Measurements from ENCODE around the gene CD209.
"Not testable (repeated sequence)": the region's sequence is repeated elsewhere in the genome, so short reads cannot be mapped to it uniquely, and the experiment has no call there.

Gene CD209

DNA sequence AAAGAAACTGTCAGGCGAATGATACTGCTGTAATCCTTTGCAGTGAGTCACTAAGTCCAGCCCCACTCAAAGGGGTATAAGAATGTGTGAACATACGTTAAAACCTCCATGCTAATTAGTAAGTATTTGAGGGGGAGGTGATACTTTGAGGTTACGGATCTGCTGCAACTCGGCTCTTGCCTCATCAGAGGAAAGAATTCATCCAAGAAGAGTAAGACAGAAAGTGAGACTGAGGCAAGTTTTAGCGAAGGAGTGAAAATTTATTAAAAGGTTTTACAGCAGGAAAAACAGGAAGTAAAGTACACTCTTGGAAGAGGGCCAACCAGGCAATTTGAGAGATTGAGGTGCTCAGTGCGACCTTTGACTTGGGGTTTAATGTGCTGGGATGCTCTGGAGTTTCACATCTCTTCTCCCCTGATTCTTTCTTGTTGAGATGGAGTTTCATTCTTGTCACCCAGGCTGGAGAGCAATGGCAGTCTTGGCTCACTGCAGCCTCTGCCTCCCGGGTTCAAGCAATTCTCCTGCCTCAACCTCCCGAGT, 25.5 kb upstream of the CD209 start:
- TF ChIP-seq, protein P1, sequence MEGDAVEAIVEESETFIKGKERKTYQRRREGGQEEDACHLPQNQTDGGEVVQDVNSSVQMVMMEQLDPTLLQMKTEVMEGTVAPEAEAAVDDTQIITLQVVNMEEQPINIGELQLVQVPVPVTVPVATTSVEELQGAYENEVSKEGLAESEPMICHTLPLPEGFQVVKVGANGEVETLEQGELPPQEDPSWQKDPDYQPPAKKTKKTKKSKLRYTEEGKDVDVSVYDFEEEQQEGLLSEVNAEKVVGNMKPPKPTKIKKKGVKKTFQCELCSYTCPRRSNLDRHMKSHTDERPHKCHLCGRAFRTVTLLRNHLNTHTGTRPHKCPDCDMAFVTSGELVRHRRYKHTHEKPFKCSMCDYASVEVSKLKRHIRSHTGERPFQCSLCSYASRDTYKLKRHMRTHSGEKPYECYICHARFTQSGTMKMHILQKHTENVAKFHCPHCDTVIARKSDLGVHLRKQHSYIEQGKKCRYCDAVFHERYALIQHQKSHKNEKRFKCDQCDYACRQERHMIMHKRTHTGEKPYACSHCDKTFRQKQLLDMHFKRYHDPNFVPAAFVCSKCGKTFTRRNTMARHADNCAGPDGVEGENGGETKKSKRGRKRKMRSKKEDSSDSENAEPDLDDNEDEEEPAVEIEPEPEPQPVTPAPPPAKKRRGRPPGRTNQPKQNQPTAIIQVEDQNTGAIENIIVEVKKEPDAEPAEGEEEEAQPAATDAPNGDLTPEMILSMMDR (conservative IDR thresholded peaks at IDR 0.05; ENCODE audit: low read depth): no peak
- no peak overlapping the region for H3K27ac ChIP-seq
- ChIA-PET POLR2A (ENCODE audit: low non-redundant PET) (no interaction called here), CTCF (no interaction called here)
- peak; percentile 55 for DNase-seq (ENCODE audit: low spot score)

DNA sequence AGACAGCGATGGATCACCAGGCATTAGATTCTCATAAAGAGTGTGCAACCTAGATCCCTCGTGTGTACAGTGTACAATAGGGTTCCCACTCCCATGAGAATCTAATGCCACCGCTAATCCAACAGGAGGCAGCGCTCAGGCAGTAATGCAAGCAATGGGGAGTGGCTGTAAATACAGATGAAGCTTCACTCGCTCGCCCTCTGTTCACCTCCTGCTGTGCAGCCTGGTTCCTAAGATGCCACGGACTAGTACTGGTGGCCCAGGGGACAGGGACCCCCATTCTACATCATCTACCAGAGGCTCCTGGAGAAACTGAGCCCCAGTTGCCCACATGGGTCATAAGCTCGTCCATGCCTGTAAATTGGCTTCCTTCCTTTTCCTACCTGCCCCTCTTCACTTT, 23.7 kb upstream of the CD209 start:
- POLR2A ChIA-PET (ENCODE audit: low non-redundant PET): no interaction called here
- no peak overlapping the region for H3K27ac ChIP-seq
- CTCF ChIA-PET: interaction anchor here (1.8 kb wide), 1 partner anchor 29 kb away, joined by 6 read pairs; no protein-coding TSS in a partner anchor
- DNase-seq (ENCODE audit: low spot score): no peak
- TF ChIP-seq, protein P1 (conservative IDR thresholded peaks at IDR 0.05; ENCODE audit: low read depth): no peak

DNA sequence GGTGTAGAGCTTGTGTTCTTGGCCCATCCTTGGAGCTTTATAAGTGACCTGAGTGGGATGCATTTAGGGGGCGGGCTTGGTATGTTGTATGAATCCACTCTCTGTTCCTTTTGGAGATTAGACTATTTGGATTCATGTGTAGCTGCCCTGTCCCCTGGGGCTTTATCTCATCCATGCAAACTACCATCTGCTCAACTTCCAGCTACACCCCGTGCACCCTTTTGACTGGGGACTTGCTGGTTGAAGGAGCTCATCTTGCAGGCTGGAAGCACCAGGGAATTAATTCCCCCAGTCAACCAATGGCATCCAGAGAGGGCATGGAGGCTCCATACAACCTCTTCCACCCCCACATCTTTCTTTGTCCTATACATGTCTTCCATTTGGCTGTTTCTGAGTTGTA, 21.8 kb upstream of the CD209 start:
- no peak overlapping the region for H3K27ac ChIP-seq
- DNase-seq (ENCODE audit: low spot score): no peak
- ChIA-PET CTCF (no interaction called here), POLR2A (ENCODE audit: low non-redundant PET) (no interaction called here)
- TF ChIP-seq, protein P1 (conservative IDR thresholded peaks at IDR 0.05; ENCODE audit: low read depth): no peak

DNA sequence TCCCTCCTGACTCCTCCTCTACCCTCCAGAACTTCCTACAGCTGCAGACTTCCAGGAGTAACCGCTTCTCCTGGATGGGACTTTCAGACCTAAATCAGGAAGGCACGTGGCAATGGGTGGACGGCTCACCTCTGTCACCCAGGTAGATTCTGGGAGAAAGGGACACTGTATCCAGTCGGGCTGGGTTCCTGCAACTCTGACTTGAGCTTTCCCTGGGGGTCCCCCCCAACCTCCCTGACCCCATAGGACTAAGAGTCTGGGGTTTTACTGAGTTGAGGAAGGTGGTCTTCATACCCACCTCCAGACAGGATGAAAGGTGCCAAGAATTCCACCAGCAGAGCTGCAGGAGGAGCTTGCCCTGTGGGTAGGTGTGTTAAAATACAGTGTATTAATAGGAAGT, 20.2 kb upstream of the CD209 start:
- no peak for DNase-seq (ENCODE audit: low spot score)
- POLR2A ChIA-PET (ENCODE audit: low non-redundant PET): no interaction called here
- no peak overlapping the region for H3K27ac ChIP-seq
- CTCF ChIA-PET: interaction anchor here (0.8 kb wide), 1 partner anchor 199 kb away, joined by 3 read pairs; no protein-coding TSS in a partner anchor
- TF ChIP-seq, protein P1 (conservative IDR thresholded peaks at IDR 0.05; ENCODE audit: low read depth): no peak

DNA sequence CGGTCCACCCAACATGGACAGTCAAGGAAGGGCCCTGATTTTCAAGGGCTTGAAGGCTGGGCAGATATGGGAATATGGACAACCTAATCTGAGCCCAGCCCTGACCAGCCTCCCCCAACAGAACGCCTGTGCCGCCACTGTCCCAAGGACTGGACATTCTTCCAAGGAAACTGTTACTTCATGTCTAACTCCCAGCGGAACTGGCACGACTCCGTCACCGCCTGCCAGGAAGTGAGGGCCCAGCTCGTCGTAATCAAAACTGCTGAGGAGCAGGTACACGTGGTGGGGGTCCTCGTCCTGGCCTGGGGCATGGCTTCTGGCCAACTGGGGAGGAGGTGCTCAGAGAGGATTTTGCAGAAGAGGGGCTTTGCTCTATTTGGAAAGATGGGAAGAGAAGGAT, 19.2 kb upstream of the CD209 start:
- POLR2A ChIA-PET (ENCODE audit: low non-redundant PET): no interaction called here
- no peak for DNase-seq (ENCODE audit: low spot score)
- TF ChIP-seq, protein P1 (conservative IDR thresholded peaks at IDR 0.05; ENCODE audit: low read depth): no peak
- CTCF ChIA-PET: no interaction called here
- H3K27ac ChIP-seq: no peak overlapping the region

DNA sequence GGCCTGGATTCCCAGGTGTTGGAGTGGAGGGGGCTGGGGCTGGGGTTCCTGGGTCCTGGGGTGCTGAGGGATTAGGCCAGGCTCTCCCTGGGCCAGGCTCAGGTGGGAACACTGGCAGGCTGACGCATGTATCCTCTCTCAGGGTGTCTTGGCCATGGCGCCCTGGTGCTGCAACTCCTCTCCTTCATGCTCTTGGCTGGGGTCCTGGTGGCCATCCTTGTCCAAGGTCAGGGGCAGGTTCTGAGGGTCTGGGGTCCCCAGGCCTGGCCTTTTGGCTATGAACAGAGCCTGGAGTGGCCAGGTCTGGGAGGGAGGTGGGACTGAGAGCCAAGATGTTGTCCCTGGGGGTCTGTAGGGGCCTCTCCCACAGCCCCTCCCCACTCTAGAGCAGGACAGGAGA, 17.7 kb upstream of the CD209 start:
- CTCF ChIA-PET; DNase-seq (ENCODE audit: low spot score); H3K27ac ChIP-seq; POLR2A ChIA-PET (ENCODE audit: low non-redundant PET): not testable (repeated sequence)

DNA sequence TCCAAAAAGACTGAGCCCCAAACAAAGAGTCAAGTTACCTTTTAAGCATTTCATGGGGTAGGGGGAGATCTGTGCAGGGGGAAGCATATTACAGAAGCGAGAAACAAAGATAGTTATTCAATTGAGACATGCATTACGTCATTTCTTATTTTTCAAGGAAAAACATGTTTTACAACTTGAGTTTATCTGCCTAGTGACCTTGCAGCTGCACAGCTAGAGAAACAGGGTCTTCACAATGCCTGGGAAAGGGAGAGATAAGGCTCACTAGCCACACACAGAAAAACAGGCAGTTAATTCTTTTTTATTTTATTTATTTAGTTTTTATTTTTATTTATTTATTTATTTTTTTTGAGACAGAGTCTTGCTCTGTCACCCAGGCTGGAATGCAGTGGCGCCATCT, 16.8 kb upstream of the CD209 start:
- H3K27ac ChIP-seq; POLR2A ChIA-PET (ENCODE audit: low non-redundant PET); CTCF ChIA-PET; DNase-seq (ENCODE audit: low spot score): not testable (repeated sequence)

DNA sequence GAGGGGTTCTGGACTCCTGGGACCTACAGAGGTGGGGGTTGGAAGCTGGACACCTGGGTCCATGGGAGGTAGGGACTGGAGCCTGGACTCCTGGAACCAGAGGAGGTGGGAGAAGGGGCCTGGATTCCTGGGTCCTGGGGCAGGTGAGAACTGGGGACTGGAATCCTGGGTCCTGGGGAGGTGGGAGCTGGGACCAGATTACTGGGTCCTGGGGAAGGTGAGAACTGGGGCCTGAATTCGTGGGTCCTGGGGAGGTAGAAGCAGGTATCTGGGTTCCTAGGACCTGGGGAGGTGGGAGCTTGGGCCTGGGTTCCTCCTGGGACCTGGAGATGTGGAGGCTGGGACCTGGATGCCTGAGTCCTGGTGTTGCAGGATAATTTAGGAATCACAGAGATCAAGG, 16.4 kb upstream of the CD209 start:
- H3K27ac ChIP-seq: no peak overlapping the region
- DNase-seq (ENCODE audit: low spot score): no peak
- ChIA-PET CTCF (interaction anchor here (0.6 kb wide), 2 partner anchors 155 to 161 kb away, joined by 3 to 5 read pairs; no protein-coding TSS in a partner anchor), POLR2A (ENCODE audit: low non-redundant PET) (no interaction called here)
- TF ChIP-seq, protein P1 (conservative IDR thresholded peaks at IDR 0.05; ENCODE audit: low read depth): no peak

Data from RWPE1 (cell line).